Measurements from ENCODE around the gene ALPI.

Gene ALPI

GRCh38 chr2:232484628-232485347, 28.8 kb downstream of the ALPI start:
- Histone ChIP-seq H3K4me1 (ENCODE audit: control insufficient read depth, insufficient read depth, low read length) (no peaks in the 10 kb centered on the region), H3K9ac (ENCODE audit: low read length) (no peak overlapping the region), H3K4me3 (ENCODE audit: low read length) (no peak overlapping the region), H3K27me3 (replicated peaks; ENCODE audit: control insufficient read depth, insufficient read depth, low read length) (peaks cover 66% of the 10 kb centered on the region), H3K9me3 (ENCODE audit: control insufficient read depth, low read length) (no peaks in the 10 kb centered on the region), H3K36me3 (ENCODE audit: control insufficient read depth, insufficient read depth, low read length, severe bottlenecking) (no peaks in the 10 kb centered on the region)
- DNase-seq (ENCODE audit: low read depth) = no peak

GRCh38 chr2:232485348-232485756, 29.4 kb downstream of the ALPI start:
- Histone ChIP-seq H3K4me3 (ENCODE audit: low read length) (no peak overlapping the region), H3K9ac (ENCODE audit: low read length) (no peak overlapping the region), H3K27me3 (replicated peaks; ENCODE audit: control insufficient read depth, insufficient read depth, low read length) (peaks cover 66% of the 10 kb centered on the region), H3K4me1 (ENCODE audit: control insufficient read depth, insufficient read depth, low read length) (no peaks in the 10 kb centered on the region), H3K36me3 (ENCODE audit: control insufficient read depth, insufficient read depth, low read length, severe bottlenecking) (no peaks in the 10 kb centered on the region), H3K9me3 (ENCODE audit: control insufficient read depth, low read length) (no peaks in the 10 kb centered on the region)
- no peak for DNase-seq (ENCODE audit: low read depth)

- peaks cover 62% of the 10 kb centered on the region for H3K27me3 ChIP-seq (replicated peaks; ENCODE audit: control insufficient read depth, insufficient read depth, low read length)
- DNase-seq (ENCODE audit: low read depth) = no peak
- H3K9me3 ChIP-seq (ENCODE audit: control insufficient read depth, low read length) = no peaks in the 10 kb centered on the region
- H3K4me1 ChIP-seq (ENCODE audit: control insufficient read depth, insufficient read depth, low read length) = no peaks in the 10 kb centered on the region
- H3K4me3 ChIP-seq (ENCODE audit: low read length) = no peak overlapping the region
- no peaks in the 10 kb centered on the region for H3K36me3 ChIP-seq (ENCODE audit: control insufficient read depth, insufficient read depth, low read length, severe bottlenecking)
- no peak overlapping the region for H3K9ac ChIP-seq (ENCODE audit: low read length)
Observed at GRCh38 chr2:232485757-232486557, 30.0 kb downstream of the ALPI start.

GRCh38 chr2:232486558-232487384, 30.8 kb downstream of the ALPI start:
- Histone ChIP-seq H3K4me1 (ENCODE audit: control insufficient read depth, insufficient read depth, low read length) (no peaks in the 10 kb centered on the region), H3K9me3 (ENCODE audit: control insufficient read depth, low read length) (no peaks in the 10 kb centered on the region), H3K36me3 (ENCODE audit: control insufficient read depth, insufficient read depth, low read length, severe bottlenecking) (no peaks in the 10 kb centered on the region), H3K9ac (ENCODE audit: low read length) (no peak overlapping the region), H3K27me3 (replicated peaks; ENCODE audit: control insufficient read depth, insufficient read depth, low read length) (peaks cover 56% of the 10 kb centered on the region), H3K4me3 (ENCODE audit: low read length) (no peak overlapping the region)
- no peak for DNase-seq (ENCODE audit: low read depth)

GRCh38 chr2:232487385-232488096, 31.6 kb downstream of the ALPI start, which contains the start of gene ECEL1:
Gene ECEL1, minus strand, starts transcription at chr2:232487834. Its CDS starts 1,181 bp downstream, at chr2:232486653.
- peaks cover 48% of the 10 kb centered on the region for H3K27me3 ChIP-seq (replicated peaks; ENCODE audit: control insufficient read depth, insufficient read depth, low read length)
- no peak for DNase-seq (ENCODE audit: low read depth)
- H3K9ac ChIP-seq (ENCODE audit: low read length) = no peak within 1 kb of the TSS

GRCh38 chr2:232488097-232488711, 32.3 kb downstream of the ALPI start:
- peaks cover 43% of the 10 kb centered on the region for H3K27me3 ChIP-seq (replicated peaks; ENCODE audit: control insufficient read depth, insufficient read depth, low read length)
- no peaks in the 10 kb centered on the region for H3K36me3 ChIP-seq (ENCODE audit: control insufficient read depth, insufficient read depth, low read length, severe bottlenecking)
- no peaks in the 10 kb centered on the region for H3K9me3 ChIP-seq (ENCODE audit: control insufficient read depth, low read length)
- DNase-seq (ENCODE audit: low read depth) = no peak
- no peak overlapping the region for H3K4me3 ChIP-seq (ENCODE audit: low read length)
- H3K4me1 ChIP-seq (ENCODE audit: control insufficient read depth, insufficient read depth, low read length) = no peaks in the 10 kb centered on the region
- H3K9ac ChIP-seq (ENCODE audit: low read length) = no peak overlapping the region

More at GRCh38 chr2:232487385-232488096, 31.6 kb downstream of the ALPI start, which contains the start of gene ECEL1:
- Histone ChIP-seq H3K4me3 (ENCODE audit: low read length) (no peak within 1 kb of the TSS), H3K9me3 (ENCODE audit: control insufficient read depth, low read length) (no peaks in the 10 kb centered on the region), H3K36me3 (ENCODE audit: control insufficient read depth, insufficient read depth, low read length, severe bottlenecking) (no peaks in the 10 kb centered on the region), H3K4me1 (ENCODE audit: control insufficient read depth, insufficient read depth, low read length) (no peaks in the 10 kb centered on the region)

GRCh38 chr2:232488721-232489300, 32.9 kb downstream of the ALPI start:
- no peak for DNase-seq (ENCODE audit: low read depth)
- no peaks in the 10 kb centered on the region for H3K36me3 ChIP-seq (ENCODE audit: control insufficient read depth, insufficient read depth, low read length, severe bottlenecking)

GRCh38 chr2:232489516-232490220, 33.7 kb downstream of the ALPI start:
- Histone ChIP-seq H3K27me3 (replicated peaks; ENCODE audit: control insufficient read depth, insufficient read depth, low read length) (peaks cover 29% of the 10 kb centered on the region), H3K9ac (ENCODE audit: low read length) (no peak overlapping the region), H3K36me3 (ENCODE audit: control insufficient read depth, insufficient read depth, low read length, severe bottlenecking) (no peaks in the 10 kb centered on the region), H3K4me1 (ENCODE audit: control insufficient read depth, insufficient read depth, low read length) (no peaks in the 10 kb centered on the region), H3K4me3 (ENCODE audit: low read length) (no peak overlapping the region), H3K9me3 (ENCODE audit: control insufficient read depth, low read length) (no peaks in the 10 kb centered on the region)
- DNase-seq (ENCODE audit: low read depth) = no peak

More at GRCh38 chr2:232488721-232489300, 32.9 kb downstream of the ALPI start:
- no peak overlapping the region for H3K4me3 ChIP-seq (ENCODE audit: low read length)
- H3K9ac ChIP-seq (ENCODE audit: low read length) = no peak overlapping the region
- H3K27me3 ChIP-seq (replicated peaks; ENCODE audit: control insufficient read depth, insufficient read depth, low read length) = peaks cover 37% of the 10 kb centered on the region
- no peaks in the 10 kb centered on the region for H3K9me3 ChIP-seq (ENCODE audit: control insufficient read depth, low read length)
- H3K4me1 ChIP-seq (ENCODE audit: control insufficient read depth, insufficient read depth, low read length) = no peaks in the 10 kb centered on the region

GRCh38 chr2:232490221-232491138, 34.5 kb downstream of the ALPI start:
- peaks cover 24% of the 10 kb centered on the region for H3K27me3 ChIP-seq (replicated peaks; ENCODE audit: control insufficient read depth, insufficient read depth, low read length)
- no peaks in the 10 kb centered on the region for H3K9me3 ChIP-seq (ENCODE audit: control insufficient read depth, low read length)
- no peaks in the 10 kb centered on the region for H3K4me1 ChIP-seq (ENCODE audit: control insufficient read depth, insufficient read depth, low read length)
- no peaks in the 10 kb centered on the region for H3K36me3 ChIP-seq (ENCODE audit: control insufficient read depth, insufficient read depth, low read length, severe bottlenecking)
- no peak overlapping the region for H3K4me3 ChIP-seq (ENCODE audit: low read length)
- no peak overlapping the region for H3K9ac ChIP-seq (ENCODE audit: low read length)
- DNase-seq (ENCODE audit: low read depth) = no peak
